GM15510 (cell line): ENCODE results near the gene DNAI1.

Experiments used
- POLR2A ChIP-seq: IDR thresholded peaks from 3 replicates; pipeline ENCODE4 v1.6.1; 2011; ENCODE audit warnings: borderline replicate concordance; ENCODE audit not compliant: insufficient read length; ENCODE audit errors: extremely low read depth

DNAI1 gene

DNA sequence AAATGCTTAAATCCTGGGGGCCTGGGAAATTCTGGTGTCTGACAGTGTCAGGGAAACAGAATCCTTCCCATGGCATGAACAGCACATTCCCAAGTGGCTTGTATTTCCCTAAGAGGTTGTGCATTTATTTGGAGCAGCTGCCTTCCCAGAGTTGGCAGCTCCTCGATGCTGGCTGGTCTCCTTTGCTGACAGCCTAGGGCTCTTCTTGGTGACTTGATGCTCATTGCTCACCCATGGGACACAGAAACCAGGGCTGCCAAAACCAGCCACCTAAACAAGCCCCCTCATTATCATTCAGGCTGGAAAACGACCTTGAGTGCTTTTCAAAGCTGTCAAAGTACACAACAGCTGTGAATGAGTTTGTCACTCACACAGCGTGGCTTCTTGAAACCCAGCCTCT, 39.9 kb downstream of the DNAI1 start:
- no peak for TF ChIP-seq POLR2A

DNA sequence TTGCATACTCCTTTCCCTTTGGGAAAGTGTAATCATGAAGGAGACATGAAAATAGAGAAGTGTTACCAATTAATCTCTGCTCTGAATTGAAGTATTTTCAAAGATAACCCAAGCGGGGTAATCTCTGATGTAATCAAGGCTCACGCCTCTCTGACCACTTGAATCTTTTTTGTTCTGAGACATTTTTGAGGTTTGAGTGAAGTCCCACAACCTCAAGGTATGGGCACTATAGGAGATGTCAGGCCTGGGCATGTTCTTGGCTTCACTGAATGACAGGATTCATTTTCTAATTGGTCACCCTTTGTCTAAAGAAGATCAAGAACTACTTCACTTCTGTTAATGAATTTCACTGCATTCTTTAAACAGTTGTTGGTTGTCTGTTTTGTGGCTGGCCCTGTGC, 40.5 kb downstream of the DNAI1 start:
- TF ChIP-seq POLR2A: no peak

DNA sequence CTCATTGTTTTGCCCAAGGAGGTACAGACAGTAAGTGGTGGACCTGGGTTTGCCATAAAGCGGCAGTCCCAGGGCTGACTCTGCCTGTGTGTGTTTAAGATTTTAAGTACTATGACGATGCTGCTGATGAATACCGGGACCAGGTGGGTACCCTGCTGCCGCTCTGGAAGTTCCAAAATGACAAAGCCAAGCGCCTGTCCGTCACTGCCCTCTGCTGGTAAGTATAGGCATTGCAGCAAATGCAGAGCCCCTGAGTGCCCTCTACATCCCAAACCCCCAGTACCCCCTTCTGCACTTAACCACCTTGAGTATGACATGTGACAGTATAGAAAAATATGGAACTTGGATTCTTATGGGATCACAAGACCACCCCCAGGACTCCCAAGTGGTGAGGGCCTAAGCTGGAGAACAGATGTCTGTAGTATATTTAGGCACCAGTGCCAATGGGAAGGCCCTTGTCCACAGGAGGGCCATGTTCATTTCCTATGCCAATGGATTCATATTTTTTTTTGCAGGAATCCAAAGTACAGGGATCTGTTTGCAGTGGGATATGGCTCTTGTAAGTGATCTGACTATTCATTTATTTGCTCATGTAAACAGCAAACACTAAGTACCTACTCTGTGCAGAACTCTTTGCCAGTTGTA, 42.1 kb downstream of the DNAI1 start:
- TF ChIP-seq POLR2A: no peak

DNA sequence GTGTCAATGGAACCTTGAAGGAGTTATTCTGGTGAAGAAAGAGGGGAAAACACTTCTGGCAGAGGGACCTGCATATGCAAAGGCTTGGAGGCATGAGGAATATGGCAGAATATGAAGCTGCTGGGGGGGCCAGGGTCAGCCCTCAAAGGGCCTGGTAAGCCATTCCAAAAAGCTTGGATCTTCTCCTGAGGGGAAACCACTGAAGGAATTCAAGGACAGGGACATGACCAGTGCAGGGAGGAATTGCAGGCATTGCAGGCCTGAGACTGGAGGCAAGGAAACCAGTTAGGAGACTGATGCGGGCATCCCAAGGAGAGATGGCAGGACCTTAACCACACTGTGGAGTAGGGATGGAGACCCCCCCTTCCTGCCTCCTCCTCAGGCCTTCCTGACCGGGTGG, 42.8 kb downstream of the DNAI1 start:
- TF ChIP-seq POLR2A: no peak

DNA sequence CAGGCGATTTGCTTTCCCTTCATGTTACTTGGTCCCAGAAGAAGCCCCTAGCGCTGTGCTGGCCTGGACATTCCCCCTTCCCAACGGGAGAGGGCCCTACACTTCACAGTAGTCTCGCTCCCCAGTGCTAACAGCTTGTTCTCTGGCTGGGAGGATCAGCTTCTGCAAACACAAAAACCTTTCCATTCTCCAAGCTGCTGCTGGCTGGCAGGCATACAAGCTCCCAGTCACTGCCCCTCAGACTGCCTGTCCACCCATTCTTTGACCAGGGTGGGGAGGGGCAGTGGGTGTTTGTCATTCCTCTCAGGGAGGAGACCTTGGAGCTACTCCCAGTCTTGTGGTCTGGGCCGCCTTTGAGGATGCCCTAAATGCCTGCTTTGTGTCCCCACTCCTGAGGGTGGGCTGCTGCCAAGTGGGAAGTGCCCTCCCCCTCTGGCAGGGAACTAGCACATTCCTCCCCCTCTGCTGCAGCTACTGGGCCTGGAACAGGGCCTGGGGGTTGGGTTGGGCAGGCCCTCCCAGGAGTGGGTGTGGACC, 43.4 kb downstream of the DNAI1 start:
- no peak for TF ChIP-seq POLR2A

DNA sequence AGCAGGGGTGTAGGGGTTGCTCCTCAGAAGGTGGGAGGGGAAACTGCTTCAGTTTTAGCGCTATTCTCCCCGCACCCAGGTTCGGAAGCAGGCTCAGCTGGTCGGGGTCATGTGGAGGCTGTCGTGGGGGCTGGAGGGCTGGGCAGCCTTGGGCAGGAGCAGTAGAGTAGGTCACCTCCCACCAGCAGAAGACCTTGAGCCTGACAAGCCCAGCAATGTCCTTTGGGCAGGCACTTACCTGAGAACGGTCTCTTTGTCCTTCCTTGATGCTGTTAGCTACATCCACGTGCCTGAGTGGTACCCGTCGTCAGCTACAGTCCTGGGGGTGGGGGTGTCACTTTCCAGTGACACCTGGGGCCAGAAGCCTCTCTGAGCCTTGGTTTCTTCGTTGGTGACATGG, 43.9 kb downstream of the DNAI1 start:
- TF ChIP-seq POLR2A: no peak

DNA sequence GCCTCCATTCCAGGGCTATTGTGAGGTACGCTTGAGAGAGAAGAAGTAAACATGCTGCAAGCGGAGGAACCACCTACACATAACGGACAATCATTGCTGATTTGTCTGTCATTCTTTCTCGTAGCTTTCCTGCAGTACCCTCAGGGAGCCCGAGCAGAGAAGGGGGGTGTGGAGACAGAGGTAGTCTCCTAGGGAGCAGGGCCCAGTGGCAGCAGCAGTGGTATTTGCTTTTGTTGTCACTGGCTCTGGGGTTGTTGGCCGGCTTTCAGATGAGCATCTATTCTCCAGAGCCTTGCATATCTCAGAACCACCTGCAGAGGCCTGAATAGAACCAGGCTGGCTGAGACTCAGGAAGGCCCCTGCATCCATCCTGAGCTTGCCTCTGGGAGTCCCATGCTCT, 44.3 kb downstream of the DNAI1 start:
- no peak for TF ChIP-seq POLR2A

DNA sequence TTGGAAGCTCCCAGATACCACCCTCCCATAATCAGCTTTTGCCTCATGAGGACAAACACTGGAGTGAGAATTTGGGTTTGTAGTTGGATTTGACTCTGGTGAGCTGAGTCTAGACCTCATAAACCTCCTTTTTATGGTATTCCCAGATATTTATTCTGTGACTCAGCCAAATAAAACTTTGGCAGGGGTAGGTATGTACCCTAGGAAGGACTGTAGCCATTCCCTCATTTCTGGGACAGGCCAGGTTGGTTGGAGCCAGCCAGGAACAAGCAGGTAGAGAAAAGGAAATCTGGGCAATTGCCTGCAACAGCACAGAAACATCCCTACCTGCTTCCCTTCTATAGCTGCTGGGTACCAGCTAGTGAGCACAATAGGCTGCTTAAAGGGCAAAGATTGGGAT, 44.8 kb downstream of the DNAI1 start:
- no peak for TF ChIP-seq POLR2A

DNA sequence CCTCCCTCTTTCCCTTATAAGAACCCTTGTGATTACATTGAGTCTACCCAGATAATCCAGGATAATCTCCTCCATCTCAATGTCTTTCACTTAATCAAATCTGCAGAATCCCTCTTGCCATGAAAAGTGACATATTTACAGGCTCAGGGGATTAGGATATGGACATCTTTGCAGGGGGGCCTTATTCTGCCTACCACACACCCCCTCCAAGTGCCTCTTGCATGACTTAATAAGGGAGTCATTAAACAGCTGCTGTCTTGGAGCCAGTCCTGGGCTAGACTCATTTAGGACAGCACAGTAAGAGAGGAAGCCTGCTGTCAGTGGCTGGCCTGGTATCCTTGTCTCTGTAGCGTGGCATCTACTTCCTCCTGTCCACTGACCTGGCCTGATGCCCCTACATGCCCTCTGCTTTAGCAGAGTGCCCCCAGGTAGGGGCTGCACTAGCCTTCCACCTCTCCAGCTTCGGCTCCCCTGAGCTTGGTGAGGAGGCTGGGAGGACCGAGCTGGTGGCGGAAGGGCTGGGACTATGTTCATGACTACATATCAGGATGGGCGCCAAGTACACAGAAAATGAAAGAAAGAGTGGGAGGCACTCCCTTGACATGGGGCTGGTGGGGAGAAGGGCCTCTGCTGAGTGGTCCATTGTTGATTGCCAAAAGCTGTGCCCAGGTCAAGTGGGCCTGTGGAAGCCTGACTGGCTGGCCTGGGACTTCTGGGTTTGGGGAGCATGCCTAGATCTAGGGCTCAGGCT, 46.9 kb downstream of the DNAI1 start:
- TF ChIP-seq POLR2A: no peak

DNA sequence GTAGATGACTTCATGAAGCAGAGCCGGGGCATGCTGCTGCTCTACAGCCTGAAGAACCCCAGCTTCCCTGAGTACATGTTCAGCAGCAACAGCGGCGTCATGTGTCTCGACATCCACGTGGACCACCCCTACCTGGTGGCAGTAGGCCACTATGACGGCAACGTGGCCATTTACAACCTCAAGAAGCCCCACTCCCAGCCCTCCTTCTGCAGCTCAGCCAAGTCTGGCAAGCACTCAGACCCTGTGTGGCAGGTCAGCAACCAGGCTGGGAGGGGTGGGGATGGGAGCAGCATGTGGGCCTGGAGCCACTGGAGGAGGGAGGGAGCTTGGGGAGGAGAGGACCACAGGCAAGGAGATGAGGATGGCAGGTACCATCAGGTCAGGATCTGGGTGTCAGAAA, 48.0 kb downstream of the DNAI1 start:
- no peak for TF ChIP-seq POLR2A

DNA sequence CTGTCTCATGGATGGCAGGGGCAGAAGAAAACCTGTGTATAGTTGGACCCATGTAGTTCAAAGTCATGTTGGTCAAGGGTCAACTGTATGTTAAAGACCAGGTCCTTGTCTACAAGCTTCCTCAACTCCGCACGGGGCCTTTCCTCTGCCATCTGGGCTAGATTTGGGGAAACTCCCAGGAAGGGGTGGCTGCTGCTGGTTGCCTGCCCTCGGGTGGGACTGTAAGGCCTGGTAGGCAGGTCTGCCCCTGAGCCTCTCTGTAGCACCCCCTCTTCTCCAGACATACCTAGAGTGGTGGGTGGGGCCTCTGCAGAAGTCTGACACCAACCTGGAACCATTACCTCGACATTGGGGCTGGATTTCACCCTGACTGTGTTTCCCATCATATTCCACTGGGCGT, 49.0 kb downstream of the DNAI1 start:
- no peak for TF ChIP-seq POLR2A

DNA sequence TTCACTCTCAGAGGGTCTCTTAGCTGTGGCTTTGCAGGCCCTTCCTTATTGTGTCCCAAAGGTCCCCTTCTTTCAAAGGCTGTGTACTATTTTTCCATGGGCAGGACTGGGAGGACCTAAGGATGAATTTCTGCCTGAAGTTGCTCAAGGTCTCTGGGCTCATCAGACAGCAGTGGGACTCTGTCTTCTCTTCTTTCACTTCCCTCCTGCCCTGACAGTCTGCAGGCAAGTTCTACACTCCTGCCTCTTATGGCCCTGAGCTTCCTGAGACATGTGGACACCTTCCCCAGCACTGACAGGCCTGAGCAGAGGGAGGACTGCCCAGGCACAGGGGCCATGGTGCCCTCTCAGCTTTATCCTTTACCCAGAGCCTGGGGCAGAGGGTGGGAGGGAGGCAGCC, 49.4 kb downstream of the DNAI1 start:
- TF ChIP-seq POLR2A: no peak

DNA sequence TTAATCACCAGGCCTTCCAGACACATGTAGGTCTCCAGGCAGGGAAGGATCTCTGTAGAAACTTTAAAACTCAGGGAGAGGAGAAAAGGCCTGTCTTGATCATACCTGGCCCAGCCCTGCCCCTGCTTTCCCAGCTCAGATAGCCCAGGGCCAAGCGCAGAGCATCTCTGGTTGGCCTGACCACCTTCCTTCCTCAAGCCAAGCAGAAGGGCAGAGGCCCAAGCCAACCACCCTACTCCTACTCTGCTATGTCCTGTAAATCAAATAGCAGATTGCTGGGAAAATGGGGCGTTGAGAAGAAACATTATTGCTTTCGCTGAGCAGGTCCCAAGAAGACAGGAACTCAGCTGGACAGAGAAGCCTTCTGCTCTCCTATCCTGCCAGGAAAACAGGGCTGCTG, 49.9 kb downstream of the DNAI1 start:
- TF ChIP-seq POLR2A: no peak

DNA sequence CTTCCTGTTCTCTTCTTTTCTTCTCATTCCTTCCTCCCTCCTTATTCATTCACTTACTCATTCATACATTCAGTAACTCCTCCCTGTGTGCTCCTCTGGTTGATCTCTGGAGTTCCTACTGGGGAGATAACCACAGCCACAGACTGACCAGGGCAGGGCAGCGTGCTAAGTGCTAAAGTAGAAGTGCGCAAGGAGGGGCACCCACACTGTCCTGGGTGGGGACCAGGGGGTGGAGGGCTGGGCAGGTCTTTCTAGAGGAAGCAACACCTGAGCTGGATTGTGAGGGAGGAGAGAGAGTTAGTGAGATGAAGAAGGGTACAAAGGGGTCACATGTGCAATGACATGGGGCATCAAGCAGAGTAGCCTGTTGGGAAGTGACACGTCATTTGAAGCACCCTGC, 50.3 kb downstream of the DNAI1 start:
- TF ChIP-seq POLR2A: no peak

DNA sequence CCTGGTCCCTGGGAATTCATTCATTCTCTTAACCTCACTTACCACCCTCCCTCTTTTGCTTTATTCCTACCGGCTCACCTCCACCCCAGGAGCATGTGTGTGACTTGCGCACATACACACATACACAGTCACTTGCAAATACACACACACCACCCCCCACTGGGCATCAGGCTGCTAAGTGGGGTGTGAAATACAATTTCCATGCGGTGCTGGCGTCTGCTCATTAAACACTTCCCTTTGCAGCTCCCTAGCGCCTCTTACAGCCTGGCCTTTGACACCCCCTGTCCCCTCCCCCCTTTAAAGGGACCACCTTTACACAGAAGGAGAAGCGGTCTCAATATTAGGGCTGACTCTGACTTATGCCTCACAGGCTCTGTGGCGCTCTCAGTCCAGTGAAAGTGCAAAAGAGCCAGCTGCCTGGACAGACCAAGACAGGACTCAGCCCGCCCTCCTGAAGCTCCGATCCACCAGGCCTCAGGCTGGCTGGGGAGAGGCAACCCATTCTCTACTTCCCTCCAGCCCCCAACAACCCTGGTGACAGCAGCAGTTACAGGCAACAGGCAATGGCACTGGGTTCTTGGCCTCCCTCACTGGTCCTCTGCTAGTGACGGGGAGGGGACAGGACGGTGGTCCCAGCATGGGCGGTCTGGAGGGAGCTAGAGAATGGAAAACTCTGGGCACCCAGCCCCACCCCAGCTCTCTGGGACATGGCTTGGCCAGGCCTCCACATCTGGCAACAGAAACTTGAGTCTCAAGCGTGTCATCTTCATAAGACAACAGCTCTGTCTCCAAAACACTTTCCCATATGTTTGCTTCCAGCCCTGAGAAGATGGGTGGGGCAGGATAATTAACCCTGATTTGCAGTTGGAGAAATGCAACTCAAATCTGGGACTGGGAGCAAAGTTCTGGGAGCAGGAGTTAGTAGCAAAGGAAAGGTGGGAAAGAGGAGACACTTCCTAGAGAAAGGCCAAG, 52.2 kb downstream of the DNAI1 start:
- no peak for TF ChIP-seq POLR2A
